GM19238 (cell line): Measurements from ENCODE around the gene SMO.
"Not testable (repeated sequence)": the region's sequence is repeated elsewhere in the genome, so short reads cannot be mapped to it uniquely, and the experiment has no call there.

Experiments used
- DNase-seq: peaks from one replicate; pipeline ENCODE4 v3.0.0; 2011; ENCODE audit warnings: low spot score; ENCODE audit not compliant: insufficient read length

The SMO gene

DNA sequence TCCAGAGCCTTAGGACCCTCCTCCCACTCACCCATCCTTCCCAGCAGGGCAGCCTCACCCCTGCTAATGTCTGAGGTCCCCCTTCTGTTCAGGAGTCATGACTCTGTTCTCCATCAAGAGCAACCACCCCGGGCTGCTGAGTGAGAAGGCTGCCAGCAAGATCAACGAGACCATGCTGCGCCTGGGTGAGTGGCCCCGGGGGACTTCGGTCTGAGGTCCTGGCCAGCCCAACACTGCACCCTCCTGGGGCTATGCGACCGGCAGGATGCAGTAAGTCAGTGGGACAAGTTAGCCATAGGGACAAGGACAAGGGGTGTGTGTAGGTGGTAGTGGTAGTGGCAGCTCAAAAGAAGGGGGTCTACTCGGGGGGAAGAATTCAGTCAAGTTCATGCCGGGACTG is 20.2 kb downstream of the SMO start:
- DNase-seq: no peak

DNA sequence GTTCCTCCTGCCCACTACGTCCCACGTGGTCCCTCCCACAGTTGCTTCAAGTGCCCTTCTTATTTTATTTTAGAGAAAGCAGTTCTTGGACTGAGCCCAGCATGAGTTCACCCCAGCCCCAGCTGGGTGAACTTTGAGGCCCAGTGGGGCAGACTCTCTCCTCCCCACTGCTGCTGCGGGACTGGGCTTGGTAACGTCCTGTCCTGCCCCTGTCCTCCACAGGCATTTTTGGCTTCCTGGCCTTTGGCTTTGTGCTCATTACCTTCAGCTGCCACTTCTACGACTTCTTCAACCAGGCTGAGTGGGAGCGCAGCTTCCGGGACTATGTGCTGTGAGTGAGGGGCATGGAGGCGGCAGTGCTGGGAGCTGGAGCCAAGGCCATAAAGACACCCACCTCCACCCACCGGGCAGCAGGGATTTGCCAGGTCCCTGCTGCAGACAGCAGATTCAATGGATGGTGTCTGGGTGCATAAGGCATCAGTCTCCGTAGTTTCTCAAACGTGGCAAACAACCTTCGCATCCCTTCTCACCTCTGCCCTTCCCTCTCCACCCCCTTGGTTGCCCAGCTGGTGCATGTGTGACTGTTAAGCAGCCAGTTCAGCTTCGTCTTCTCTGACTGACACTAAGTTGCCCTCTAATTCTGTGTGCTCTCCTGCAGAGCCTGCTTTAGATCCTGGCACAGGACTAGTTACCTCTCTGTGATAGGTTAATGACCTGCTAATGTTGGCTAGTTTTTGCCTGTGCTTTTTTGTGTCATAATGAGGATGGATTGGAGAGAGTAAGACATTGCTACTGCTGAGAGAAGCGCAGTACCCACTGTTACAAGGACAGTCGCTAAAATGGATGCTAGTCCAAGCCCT is 20.9 kb downstream of the SMO start:
- DNase-seq: no peak

DNA sequence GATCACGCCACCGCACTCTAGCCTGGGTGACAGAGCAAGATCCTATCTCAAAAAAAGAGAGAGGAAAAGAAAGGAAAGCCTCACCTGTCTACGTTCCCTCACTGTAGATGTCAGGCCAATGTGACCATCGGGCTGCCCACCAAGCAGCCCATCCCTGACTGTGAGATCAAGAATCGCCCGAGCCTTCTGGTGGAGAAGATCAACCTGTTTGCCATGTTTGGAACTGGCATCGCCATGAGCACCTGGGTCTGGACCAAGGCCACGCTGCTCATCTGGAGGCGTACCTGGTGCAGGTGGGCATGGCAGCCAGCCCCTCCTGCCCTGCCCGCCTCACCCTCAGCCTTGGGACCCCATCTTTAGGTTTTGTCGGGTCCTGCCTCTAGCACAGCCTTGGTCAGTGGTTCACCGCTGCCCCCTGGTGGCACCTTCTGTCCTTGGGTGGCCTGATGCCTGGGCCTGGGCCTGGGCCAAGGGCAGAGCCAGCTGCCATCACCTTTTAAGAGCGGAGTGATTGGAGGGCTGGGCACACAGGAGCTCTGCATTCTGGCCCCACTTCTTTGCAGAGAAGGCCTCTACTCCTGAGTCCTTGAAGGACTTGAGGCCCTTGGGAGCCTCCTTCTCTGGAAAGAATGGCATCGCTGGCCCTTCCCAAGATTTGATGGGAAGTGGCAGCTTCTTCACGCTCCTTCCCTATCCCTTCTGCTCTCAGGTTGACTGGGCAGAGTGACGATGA is 22.0 kb downstream of the SMO start:
- DNase-seq: peak; percentile 83

DNA sequence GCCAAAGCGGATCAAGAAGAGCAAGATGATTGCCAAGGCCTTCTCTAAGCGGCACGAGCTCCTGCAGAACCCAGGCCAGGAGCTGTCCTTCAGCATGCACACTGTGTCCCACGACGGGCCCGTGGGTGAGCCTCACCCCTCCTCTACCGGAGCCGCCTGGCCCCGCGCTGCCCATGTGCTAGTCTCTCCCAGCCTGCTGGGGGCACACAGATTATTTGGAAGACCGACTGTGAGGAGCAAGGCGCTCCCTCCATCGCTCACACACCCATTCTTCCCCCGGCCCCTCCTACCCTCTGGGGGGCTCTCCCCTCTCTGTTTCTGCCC is 22.5 kb downstream of the SMO start:
- no peak for DNase-seq

DNA sequence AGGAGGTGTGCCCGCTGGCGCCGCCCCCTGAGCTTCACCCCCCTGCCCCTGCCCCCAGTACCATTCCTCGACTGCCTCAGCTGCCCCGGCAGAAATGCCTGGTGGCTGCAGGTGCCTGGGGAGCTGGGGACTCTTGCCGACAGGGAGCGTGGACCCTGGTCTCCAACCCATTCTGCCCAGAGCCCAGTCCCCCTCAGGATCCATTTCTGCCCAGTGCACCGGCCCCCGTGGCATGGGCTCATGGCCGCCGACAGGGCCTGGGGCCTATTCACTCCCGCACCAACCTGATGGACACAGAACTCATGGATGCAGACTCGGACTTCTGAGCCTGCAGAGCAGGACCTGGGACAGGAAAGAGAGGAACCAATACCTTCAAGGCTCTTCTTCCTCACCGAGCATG is 23.7 kb downstream of the SMO start:
- DNase-seq: no peak

DNA sequence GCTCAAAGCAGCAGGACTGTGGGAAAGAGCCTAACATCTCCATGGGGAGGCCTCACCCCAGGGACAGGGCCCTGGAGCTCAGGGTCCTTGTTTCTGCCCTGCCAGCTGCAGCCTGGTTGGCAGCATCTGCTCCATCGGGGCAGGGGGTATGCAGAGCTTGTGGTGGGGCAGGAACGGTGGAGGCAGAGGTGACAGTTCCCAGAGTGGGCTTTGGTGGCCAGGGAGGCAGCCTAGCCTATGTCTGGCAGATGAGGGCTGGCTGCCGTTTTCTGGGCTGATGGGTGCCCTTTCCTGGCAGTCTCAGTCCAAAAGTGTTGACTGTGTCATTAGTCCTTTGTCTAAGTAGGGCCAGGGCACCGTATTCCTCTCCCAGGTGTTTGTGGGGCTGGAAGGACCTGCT is 24.2 kb downstream of the SMO start:
- DNase-seq: no peak

DNA sequence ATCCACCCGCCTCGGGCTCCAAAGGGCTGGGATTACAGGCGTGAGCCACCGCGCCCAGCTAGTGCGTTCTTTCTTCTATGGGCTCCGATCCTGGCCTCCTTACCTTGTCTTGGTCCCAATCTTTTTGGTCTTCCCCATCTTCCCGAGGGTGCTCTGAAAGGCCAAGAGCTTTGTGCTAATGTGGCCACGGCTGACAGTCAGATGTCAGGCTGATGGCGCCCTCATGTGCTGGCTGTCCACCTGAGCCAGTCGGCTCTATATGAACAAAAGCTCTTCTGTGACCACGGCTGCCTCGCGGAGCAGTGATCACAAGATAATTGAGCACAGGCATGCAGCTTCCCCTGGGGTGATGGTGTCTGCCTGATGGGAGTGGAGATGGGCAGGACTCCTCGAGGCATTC is 25.4 kb downstream of the SMO start:
- no peak for DNase-seq

DNA sequence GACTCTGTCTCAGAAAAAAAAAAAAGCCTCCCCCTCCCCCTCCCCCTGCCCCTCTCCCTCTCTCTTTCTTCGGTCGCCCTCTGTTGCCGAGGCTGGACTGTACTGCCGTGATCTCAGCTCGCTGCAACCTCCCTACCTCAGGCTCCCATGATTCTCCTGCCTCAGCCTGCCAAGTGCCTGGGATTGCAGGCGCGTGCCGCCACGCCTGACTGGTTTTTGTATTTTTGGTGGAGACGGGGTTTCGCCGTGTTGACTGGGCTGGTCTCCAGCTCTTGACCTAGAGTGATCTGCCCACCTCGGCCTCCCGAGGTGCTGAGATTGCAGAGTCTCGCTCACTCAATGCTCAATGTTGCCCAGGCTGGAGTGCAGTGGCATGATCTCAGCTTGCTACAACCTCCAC is 27.3 kb downstream of the SMO start:
- not testable (repeated sequence) for DNase-seq

DNA sequence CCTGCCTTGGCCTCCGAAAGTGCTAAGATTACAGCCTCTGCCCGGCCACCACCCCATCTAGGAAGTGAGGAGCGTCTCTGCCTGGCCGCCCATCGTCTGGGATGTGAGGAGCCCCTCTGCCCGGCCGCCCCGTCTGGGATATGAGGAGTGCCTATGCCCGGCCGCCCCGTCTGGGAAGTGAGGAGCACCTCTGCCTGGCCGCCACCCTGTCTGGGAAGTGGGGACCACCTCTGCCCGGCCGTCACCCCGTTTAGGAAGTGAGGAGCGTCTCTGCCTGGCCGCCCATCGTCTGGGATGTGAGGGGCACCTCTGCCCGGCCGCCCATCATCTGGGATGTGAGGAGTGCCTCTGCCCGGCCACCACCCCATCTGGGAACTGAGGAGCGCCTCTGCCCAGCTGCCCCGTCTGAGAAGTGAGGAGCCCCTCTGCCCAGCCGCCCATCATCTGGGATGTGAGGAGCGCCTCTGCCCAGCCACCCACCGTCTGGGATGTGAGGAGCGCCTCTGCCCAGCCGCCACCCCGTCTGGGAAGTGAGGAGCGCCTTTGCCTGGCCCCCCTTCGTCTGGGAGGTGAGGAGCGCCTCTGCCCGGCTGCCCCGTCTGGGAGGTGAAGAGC is 27.8 kb downstream of the SMO start:
- not testable (repeated sequence) for DNase-seq

DNA sequence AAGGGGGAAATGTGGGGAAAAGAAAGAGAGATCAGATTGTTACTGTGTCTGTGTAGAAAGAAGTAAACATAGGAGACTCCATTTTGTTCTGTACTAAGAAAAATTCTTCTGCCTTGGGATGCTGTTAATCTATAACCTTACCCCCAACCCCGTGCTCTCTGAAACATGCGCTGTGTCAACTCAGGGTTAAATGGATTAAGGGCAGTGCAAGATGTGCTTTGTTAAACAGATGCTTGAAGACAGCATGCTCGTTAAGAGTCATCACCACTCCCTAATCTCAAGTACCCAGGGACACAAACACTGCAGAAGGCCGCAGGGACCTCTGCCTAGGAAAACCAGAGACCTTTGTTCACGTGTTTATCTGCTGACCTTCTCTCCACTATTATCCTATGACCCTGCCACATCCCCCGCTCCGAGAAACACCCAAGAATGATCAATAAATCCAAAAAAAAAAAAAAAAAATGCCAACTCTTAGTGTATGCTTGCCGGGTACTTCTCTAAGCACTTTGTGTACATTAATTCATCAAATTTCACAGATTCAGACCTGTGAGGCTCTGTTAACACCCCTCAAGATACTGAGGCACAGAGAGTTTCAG is 28.5 kb downstream of the SMO start:
- not testable (repeated sequence) for DNase-seq

DNA sequence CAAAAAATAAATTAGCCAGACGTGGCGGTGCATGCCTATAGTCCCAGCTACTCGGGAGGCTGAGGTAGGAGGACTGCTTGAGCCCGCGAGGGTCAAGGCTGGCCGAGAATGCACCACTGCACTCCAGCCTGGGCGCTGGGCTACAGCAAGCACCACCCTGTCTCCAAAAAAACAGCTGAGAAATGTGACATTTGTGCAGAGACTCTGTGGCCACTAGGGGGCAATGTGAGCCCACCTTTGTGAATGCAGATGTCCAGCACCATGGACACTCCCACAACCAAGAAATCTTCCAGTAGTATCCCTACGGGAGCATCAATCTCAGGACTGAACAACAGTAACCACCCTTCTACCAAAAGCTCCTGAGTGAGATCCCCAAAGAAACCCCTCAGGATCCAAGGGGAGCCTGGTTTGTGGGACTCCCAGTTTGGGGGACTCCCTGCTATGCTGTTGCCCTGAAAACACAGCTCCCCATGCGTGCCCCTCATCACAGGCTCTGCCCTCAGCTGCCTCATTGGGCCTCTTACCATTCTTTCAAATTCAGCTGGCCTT is 30.2 kb downstream of the SMO start:
- DNase-seq: peak; percentile 67

DNA sequence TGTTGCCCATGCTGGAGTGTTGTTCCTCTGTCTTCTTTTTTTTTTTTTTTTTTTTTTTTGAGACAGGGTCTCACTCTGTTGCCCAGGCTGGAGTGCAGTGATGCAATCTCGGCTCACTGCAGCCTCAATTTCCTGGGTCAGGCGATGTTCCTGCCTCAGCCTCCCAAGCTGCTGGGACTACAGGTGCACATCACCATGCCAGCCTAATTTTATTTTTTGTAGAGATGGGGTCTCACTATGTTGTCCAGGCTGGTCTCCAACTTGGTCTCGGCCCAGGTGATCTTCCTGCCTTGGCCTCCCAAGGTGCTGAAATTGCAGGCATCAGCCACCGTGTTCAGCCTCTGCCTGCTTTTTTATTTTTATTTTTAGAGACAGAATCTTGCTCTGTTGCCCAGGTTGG is 30.7 kb downstream of the SMO start:
- DNase-seq: not testable (repeated sequence)

DNA sequence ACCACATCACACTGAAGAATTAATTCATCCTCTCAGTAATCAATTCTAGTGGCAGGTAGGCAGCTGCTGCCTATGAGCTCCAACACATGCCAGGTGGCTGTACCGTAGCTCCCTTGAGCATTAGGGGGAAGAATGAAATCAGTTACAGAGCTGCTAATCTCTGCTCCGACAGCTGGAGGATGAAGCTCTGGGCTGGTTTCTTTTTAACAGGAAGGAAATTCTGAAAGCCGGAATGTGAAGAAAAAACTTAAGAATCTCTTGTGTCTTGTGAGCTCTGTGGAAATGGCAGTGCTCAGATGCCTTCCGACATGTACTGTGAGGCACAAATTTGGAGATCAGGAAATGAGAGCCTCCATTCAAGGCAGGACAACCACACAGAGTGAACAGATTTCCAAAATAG is 33.6 kb downstream of the SMO start:
- no peak for DNase-seq

DNA sequence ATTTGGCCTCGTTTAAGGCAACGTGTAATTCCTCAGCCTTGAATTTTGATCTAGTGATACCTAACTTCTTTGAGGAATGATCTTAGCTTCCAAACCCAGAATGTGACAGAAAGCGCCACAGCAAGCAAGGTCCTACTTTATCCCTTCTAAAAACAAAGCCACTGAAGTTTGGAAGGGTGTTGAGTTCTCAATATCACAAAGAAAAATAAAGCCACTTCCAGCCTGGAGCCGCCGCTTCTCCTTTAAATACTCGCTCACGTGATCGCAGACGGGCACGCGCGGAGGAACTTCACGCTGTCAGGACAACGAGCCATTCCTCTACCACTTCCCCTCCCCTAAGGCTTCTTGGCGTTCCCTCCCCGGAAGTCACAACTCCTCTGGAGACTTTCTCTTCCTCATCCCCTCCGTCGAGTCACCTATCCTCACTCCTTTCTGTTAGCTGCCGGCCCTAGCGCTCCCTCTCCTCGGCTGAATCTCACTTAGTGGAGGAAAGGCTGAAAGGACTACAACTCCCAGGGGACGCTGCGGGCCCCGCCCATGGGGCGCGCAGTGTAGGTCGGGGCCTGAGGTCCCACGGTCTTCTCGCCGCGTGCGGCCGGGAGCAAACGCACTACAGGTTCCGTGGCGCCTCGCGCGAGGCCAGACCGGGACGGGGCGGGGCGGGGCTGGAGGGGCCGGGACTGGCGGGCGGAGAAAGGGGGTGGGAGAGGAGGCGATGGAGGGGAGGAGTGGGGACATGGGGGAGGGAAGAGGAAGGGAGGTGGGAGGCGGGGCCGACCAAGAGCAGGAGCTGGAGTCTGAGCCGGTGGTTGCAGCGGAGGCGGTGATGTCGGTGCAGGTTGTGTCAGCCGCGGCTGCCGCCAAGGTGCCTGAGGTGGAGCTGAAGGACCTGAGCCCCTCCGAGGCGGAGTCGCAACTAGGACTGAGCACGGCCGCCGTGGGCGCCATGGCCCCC is 36.1 kb downstream of the SMO start, which contains the start of gene AHCYL2:
TSS of gene AHCYL2 (plus strand) at position 780 of the 955 bp plus-strand sequence.
- peak; percentile 92 for DNase-seq

DNA sequence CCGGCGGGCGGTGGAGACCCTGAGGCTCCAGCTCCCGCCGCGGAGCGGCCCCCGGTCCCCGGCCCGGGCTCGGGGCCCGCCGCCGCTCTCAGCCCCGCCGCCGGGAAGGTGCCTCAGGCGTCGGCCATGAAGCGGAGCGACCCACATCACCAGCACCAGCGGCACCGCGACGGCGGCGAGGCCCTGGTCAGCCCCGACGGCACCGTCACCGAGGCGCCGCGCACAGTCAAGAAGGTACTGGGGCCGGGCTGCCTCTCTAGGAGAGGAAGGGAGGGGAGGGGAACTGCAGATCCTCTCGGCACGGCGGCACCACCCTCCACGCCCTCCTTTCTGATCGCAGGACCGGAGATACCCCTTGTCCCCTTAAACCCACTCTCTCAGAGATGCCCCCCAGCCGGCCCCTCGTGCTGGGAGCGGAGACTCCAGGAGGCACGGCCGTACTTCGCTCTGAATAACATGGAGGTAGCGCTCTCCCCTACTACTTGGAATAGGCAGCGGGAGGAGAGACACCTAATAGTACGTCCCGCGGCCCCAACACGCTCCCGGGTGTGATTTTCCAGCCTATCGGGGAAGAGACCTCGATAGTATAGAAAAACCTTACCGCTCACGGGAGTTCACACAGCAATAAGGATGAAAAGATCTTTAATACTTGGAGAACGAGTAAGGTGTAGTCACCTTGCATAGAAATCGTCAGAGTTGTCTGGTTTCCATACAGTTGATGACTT is 36.9 kb downstream of the SMO start:
- no peak for DNase-seq

DNA sequence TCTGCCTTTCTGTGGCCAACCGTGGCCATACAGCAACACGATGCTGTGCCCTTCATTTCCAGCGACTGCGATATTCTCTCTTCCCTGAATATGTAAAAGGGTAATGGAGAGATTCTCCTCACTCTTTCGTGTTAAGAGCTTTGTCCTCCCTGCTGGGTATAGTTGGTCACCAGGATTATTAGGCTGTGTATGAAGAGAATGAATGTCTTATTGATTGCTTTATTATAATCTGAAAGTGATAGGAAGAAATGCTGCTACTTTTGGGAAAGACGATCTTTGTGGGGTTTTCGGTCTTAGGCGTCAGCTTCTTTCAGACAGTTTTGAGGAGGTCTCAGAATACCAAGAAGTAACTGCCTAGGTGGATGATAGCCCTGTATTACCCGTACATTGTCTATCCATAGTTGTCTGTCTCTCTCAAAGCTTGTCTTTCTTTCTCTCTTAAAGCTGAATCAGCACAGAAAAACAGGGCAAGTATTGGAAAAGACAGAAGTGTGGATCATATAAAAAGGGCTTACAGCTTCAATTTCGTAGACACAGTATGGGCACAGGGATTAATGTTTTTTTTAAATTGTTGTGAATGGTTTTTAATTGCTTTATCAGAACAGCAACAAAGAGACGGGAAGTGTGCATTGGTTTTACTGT is 37.6 kb downstream of the SMO start:
- no peak for DNase-seq

DNA sequence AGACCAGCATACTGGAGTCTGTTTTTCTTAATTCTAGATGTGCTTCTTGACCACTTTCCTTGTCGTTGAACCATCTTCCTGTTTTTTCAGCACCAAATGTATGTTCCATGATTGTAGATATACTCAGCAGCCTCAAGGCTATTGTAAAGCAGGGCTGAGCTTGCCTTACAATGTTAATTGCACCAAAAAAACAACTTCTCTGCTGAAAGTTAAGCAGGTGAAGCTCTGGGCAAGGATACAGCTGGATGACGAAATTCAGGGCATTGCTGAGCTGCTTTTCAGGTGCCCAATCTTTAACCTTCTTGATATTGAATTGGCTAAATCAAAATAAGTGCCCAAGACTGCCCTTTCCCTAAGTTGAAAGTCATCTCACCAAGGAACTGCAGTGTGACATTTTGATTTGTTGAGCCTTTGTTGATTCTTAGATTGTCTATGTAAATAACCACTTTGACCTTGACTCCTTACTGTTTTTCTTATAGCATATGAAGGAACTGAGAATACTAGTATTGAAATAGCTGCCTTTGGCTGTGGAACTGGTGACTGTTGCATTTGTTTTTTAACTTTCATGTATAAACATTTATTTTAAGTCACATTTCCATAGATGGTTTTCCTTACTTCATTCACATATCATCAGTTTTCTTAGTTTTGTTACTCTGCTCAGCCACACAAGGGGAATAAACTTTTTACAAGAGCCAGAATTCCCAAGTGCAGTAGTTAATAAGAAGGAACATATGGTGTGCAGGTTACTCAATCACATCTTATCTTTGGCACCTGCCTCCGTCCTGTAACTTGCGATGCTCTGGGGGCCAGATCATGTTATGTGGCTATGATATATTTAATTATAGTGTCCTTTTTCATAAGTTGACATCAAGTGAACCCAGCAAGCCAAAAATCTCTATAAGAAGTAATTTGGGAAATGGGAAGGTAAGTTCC is 39.5 kb downstream of the SMO start:
- DNase-seq: no peak

DNA sequence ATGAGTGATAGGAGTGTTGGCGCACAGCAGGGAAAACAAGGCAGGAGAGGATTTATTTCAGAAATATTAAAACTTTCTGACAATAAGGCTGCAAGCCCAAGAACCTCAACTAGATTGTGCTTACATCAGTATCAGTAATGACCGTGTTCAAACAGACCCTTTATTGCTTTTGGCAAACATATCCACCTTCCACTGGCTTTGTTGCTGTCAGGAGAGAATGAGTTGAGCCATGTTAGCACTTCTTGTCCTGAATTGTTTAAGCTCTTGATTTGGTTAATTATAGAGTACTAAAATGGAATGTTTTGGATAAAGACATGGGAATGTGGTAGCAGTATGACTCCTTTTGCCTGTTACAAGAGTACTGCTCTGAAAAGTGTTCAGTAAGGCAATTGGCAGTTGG is 40.2 kb downstream of the SMO start:
- no peak for DNase-seq
